ENCODE results near the gene P4HA1. TPM values are rescaled to one million over a fixed set of nuclear protein-coding genes. Genes with fewer than 3 reads are reported as not detected.
"Not testable (repeated sequence)": the region's sequence is repeated elsewhere in the genome, so short reads cannot be mapped to it uniquely, and the experiment has no call there.

P4HA1 gene
- polyA plus RNA-seq, 4 donors = 2.7 to 32.5 (median 6.8) TPM

DNA sequence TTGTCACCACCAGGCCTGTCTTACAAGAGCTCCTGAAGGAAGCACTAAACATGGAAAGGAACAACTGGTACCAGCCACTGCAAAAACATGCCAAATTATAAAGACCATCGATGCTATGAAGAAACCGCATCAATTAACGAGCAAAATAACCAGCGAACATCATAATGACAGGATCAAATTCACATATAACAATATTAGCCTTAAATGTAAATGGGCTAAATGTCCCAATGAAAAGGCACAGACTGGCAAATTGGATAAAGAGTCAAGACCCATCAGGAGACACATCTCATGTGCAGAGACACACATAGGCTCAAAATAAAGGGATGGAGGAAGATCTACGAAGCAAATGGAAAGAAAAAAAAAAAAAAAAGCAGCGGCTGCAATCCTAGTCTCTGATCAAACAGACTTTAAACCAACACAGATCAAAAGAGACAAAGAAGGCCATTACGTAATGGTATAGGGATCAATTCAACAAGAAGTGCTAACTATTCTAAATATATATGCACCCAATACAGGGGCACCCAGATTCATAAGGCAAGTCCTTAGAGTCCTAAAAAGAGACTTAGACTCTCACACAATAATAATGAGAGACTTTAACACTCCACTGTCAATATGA is 73.1 kb downstream of the P4HA1 start:
- not testable (repeated sequence) for H3K4me3 ChIP-seq (ENCODE audit: low read depth in 1 of 3, low read length in 3 of 3); H3K9me3 ChIP-seq (ENCODE audit: control insufficient read depth in 2 of 2, insufficient read depth in 1 of 2, low read depth in 1 of 2, low read length in 1 of 2); H3K27ac ChIP-seq (ENCODE audit: low read depth in 1 of 3, low read length in 2 of 3); DNase-seq; H3K27me3 ChIP-seq (ENCODE audit: control insufficient read depth in 3 of 3, insufficient read depth in 3 of 3, low read length in 3 of 3); FAIRE-seq; H3K4me1 ChIP-seq (ENCODE audit: control insufficient read depth in 3 of 3, insufficient read depth in 2 of 3, low read depth in 1 of 3, low read length in 2 of 3)
- WGBS, 3 donors = 95 to 98% (median 95%) methylated on average over 7 of the region's 7 CpGs
- H3K36me3 ChIP-seq (ENCODE audit: control insufficient read depth in 3 of 3, insufficient read depth in 2 of 3, low read depth in 1 of 3, low read length in 3 of 3) = peaks cover 0 to 17% (median 2%) of the 10 kb centered on the region in 3 donors

DNA sequence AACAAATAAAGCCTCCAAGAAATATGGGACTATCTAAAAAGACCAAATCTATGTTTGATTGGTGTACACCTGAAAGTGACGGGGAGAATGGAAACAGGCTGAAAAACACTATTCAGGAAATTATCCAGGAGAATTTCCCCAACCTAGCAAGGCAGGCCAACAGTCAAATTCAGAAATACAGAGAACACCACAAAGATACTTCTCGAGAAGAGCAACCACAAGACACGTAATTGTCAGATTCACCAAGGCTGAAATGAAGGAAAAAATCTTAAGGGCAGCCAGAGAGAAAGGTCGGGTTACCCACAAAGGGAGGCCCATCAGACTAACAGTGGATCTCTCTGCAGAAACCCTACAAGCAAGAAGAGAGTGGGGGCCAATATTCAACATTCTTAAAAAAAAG is 73.7 kb downstream of the P4HA1 start:
- not testable (repeated sequence) for H3K27me3 ChIP-seq (ENCODE audit: control insufficient read depth in 3 of 3, insufficient read depth in 3 of 3, low read length in 3 of 3); H3K4me1 ChIP-seq (ENCODE audit: control insufficient read depth in 3 of 3, insufficient read depth in 2 of 3, low read depth in 1 of 3, low read length in 2 of 3); DNase-seq; H3K9me3 ChIP-seq (ENCODE audit: control insufficient read depth in 2 of 2, insufficient read depth in 1 of 2, low read depth in 1 of 2, low read length in 1 of 2); H3K4me3 ChIP-seq (ENCODE audit: low read depth in 1 of 3, low read length in 3 of 3); FAIRE-seq; H3K27ac ChIP-seq (ENCODE audit: low read depth in 1 of 3, low read length in 2 of 3)
- 77 to 86% (median 82%) methylated on average over 4 of the region's 4 CpGs for WGBS, 3 donors
- H3K36me3 ChIP-seq (ENCODE audit: control insufficient read depth in 3 of 3, insufficient read depth in 2 of 3, low read depth in 1 of 3, low read length in 3 of 3) = peaks cover 0 to 20% (median 1%) of the 10 kb centered on the region in 3 donors

DNA sequence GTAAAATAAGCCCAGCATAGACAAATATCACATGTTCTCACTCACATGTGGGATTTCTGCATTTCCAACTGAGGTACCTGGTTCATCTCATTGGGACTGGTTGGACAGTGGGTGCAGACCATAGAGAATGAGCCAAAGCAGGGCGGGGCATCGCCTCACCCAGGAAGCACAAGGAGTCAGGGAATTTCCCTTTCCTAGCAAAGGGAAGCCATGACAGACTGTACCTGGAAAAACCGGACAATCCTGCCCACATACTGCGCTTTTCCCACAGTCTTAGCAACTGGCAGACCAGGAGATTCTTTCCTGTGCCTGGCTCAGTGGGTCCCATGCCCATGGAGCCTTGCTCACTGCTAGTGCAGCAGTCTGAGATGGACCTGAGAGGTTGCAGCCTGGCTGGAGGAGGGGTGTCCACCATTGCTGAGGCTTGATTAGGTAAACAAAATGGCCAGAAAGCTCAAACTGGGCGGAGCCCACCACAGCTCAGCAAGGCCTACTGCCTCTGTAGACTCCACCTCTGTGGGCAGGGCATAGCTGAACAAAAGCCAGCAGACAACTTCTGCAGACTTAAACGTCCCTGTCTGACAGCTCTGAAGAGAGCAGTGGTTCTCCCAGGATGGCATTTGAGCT is 75.0 kb downstream of the P4HA1 start:
- not testable (repeated sequence) for H3K27ac ChIP-seq (ENCODE audit: low read depth in 1 of 3, low read length in 2 of 3); H3K9me3 ChIP-seq (ENCODE audit: control insufficient read depth in 2 of 2, insufficient read depth in 1 of 2, low read depth in 1 of 2, low read length in 1 of 2); H3K27me3 ChIP-seq (ENCODE audit: control insufficient read depth in 3 of 3, insufficient read depth in 3 of 3, low read length in 3 of 3); H3K4me3 ChIP-seq (ENCODE audit: low read depth in 1 of 3, low read length in 3 of 3); H3K4me1 ChIP-seq (ENCODE audit: control insufficient read depth in 3 of 3, insufficient read depth in 2 of 3, low read depth in 1 of 3, low read length in 2 of 3); FAIRE-seq; DNase-seq
- H3K36me3 ChIP-seq (ENCODE audit: control insufficient read depth in 3 of 3, insufficient read depth in 2 of 3, low read depth in 1 of 3, low read length in 3 of 3) = peaks cover 0 to 22% (median 0%) of the 10 kb centered on the region in 3 donors
- WGBS, 3 donors = 86 to 92% (median 88%) methylated on average over 6 of the region's 6 CpGs

DNA sequence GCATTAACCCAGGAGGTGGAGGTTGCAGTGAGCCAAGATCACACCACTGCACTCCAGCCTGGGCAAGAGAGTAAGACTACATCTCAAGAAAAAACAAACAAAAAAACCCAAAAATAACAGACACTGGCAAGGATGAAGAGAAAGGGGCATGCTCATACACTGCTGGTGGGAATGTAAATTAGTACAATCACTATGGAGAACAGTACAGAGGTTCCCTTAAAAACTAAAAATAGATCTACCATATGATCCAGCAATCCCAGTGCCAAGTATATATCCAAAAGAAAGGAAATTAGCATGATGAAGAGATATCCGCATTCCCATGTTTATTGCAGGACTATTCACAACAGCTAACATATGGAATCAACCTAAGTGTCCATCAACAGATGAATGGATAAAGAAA is 75.6 kb downstream of the P4HA1 start:
- DNase-seq = no peak
- Histone ChIP-seq H3K36me3 (ENCODE audit: control insufficient read depth in 3 of 3, insufficient read depth in 2 of 3, low read depth in 1 of 3, low read length in 3 of 3) (peaks cover 0 to 27% (median 2%) of the 10 kb centered on the region in 3 donors), H3K27me3 (ENCODE audit: control insufficient read depth in 3 of 3, insufficient read depth in 3 of 3, low read length in 3 of 3) (no peaks in the 10 kb centered on the region), H3K9me3 (ENCODE audit: control insufficient read depth in 2 of 2, insufficient read depth in 1 of 2, low read depth in 1 of 2, low read length in 1 of 2) (peaks cover 0 to 3% of the 10 kb centered on the region in 2 donors), H3K4me3 (ENCODE audit: low read depth in 1 of 3, low read length in 3 of 3) (no peak overlapping the region), H3K27ac (ENCODE audit: low read depth in 1 of 3, low read length in 2 of 3) (no peak overlapping the region), H3K4me1 (ENCODE audit: control insufficient read depth in 3 of 3, insufficient read depth in 2 of 3, low read depth in 1 of 3, low read length in 2 of 3) (no peaks in the 10 kb centered on the region)
- 87 to 97% (median 93%) methylated on average over 1 of the region's 1 CpG for WGBS, 3 donors
- no peak for FAIRE-seq

DNA sequence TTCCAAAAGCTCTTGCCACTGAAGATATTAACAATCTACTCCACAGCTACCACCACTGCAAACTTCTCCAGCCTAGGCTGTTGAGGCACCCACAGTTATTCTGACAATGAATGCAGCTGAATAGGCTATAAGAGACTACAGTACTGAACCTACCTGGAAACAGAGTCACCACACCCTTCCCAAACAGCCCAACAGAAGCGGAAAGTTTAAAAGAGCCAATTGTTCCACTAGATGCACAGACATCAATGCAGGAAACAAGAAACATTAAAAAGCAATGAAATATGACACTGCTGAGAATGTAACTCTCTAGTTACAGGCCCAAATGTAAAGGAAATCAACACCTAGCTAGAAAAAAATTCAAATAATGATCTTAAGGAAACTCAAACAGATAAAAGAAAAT is 77.6 kb downstream of the P4HA1 start:
- Histone ChIP-seq H3K36me3 (ENCODE audit: control insufficient read depth in 3 of 3, insufficient read depth in 2 of 3, low read depth in 1 of 3, low read length in 3 of 3) (peaks cover 0 to 33% (median 2%) of the 10 kb centered on the region in 3 donors), H3K4me3 (ENCODE audit: low read depth in 1 of 3, low read length in 3 of 3) (no peak overlapping the region), H3K4me1 (ENCODE audit: control insufficient read depth in 3 of 3, insufficient read depth in 2 of 3, low read depth in 1 of 3, low read length in 2 of 3) (no peaks in the 10 kb centered on the region), H3K9me3 (ENCODE audit: control insufficient read depth in 2 of 2, insufficient read depth in 1 of 2, low read depth in 1 of 2, low read length in 1 of 2) (peaks cover 0 to 3% of the 10 kb centered on the region in 2 donors), H3K27ac (ENCODE audit: low read depth in 1 of 3, low read length in 2 of 3) (no peak overlapping the region), H3K27me3 (ENCODE audit: control insufficient read depth in 3 of 3, insufficient read depth in 3 of 3, low read length in 3 of 3) (no peaks in the 10 kb centered on the region)
- 94 to 100% (median 100%) methylated on average over 1 of the region's 1 CpG for WGBS, 3 donors
- DNase-seq (no peak), FAIRE-seq (no peak)

DNA sequence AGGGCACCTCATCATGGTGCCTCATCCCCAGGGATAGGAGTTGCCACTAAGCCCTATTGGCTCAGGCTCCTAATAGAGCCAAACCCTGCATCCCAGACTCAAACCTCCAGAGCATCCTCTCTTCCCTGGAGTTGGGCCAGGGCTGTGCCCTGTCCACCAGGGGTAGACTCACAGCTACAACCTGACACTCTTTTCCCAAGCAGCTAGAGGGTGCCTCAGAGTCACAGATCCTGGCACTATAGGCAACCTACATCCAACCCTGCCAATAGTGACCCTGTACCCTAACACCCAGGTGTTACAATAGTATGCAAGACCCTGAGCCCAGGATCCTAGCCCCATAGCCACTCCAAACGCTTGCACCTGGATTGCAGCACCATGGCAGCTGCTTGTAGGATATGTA is 78.0 kb downstream of the P4HA1 start:
- H3K4me3 ChIP-seq (ENCODE audit: low read depth in 1 of 3, low read length in 3 of 3) = no peak overlapping the region
- peaks cover 0 to 33% (median 2%) of the 10 kb centered on the region in 3 donors for H3K36me3 ChIP-seq (ENCODE audit: control insufficient read depth in 3 of 3, insufficient read depth in 2 of 3, low read depth in 1 of 3, low read length in 3 of 3)
- no peak for FAIRE-seq
- 97 to 100% (median 100%) methylated on average over 1 of the region's 1 CpG for WGBS, 3 donors
- no peaks in the 10 kb centered on the region for H3K4me1 ChIP-seq (ENCODE audit: control insufficient read depth in 3 of 3, insufficient read depth in 2 of 3, low read depth in 1 of 3, low read length in 2 of 3)
- no peak overlapping the region for H3K27ac ChIP-seq (ENCODE audit: low read depth in 1 of 3, low read length in 2 of 3)
- peaks cover 0 to 3% of the 10 kb centered on the region in 2 donors for H3K9me3 ChIP-seq (ENCODE audit: control insufficient read depth in 2 of 2, insufficient read depth in 1 of 2, low read depth in 1 of 2, low read length in 1 of 2)
- H3K27me3 ChIP-seq (ENCODE audit: control insufficient read depth in 3 of 3, insufficient read depth in 3 of 3, low read length in 3 of 3) = no peaks in the 10 kb centered on the region
- no peak for DNase-seq

DNA sequence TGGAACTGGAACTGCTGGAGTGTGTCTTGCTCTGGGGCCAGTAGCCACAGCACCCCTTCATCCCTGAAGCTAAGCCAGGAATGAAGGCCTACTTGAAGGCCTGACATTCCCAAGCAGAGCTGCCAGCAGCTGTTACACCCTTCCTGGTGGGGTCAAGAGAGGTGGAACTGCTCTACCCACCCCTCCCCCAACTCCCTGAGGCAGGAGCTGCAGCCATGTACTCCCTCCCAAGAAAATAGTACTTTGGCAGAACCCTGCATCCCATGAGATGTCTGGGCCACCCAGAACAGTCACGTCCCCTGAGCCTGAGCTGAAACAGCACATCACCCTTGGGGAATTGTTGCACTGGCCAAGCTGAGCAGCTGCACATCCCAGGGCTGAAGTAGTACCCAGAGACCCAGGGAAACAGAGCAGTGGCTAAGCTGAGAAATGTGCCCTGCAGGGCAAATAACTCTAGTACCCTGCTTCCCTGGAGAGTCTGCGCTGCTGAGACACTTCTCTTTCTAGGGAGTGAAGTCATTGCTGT is 78.6 kb downstream of the P4HA1 start:
- H3K4me3 ChIP-seq (ENCODE audit: low read depth in 1 of 3, low read length in 3 of 3) = no peak overlapping the region
- DNase-seq (no peak), FAIRE-seq (no peak)
- WGBS, 3 donors = 76 to 95% (median 91%) methylated on average over 2 of the region's 2 CpGs
- no peaks in the 10 kb centered on the region for H3K4me1 ChIP-seq (ENCODE audit: control insufficient read depth in 3 of 3, insufficient read depth in 2 of 3, low read depth in 1 of 3, low read length in 2 of 3)
- no peak overlapping the region for H3K27ac ChIP-seq (ENCODE audit: low read depth in 1 of 3, low read length in 2 of 3)
- H3K36me3 ChIP-seq (ENCODE audit: control insufficient read depth in 3 of 3, insufficient read depth in 2 of 3, low read depth in 1 of 3, low read length in 3 of 3) = peaks cover 4 to 37% (median 4%) of the 10 kb centered on the region in 3 donors
- H3K27me3 ChIP-seq (ENCODE audit: control insufficient read depth in 3 of 3, insufficient read depth in 3 of 3, low read length in 3 of 3) = no peaks in the 10 kb centered on the region
- H3K9me3 ChIP-seq (ENCODE audit: control insufficient read depth in 2 of 2, insufficient read depth in 1 of 2, low read depth in 1 of 2, low read length in 1 of 2) = peaks cover 0 to 3% of the 10 kb centered on the region in 2 donors

DNA sequence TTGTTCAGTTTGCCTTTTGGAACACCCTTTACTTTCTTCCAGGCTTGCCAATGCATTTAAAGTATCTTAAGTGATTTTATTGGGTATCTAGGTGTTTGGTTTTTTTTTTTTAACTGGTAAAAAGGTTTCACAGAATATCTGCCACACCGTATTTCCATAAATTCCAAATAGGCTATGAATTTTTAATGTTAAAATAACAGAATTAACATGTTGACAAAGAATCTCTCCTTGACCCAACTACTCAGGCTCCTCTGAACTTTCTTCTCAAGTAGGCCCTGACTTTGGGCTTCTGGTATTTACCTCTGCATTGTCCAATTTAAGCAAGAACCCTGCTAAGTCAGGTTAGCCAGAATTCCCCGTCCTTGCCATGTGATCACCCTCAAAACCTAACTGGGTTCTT is 80.9 kb downstream of the P4HA1 start:
- FAIRE-seq (no peak), DNase-seq (no peak)
- no peak overlapping the region for H3K4me3 ChIP-seq (ENCODE audit: low read depth in 1 of 3, low read length in 3 of 3)
- H3K36me3 ChIP-seq (ENCODE audit: control insufficient read depth in 3 of 3, insufficient read depth in 2 of 3, low read depth in 1 of 3, low read length in 3 of 3) = peaks cover 4 to 33% (median 5%) of the 10 kb centered on the region in 3 donors
- 93 to 98% (median 98%) methylated on average over 2 of the region's 2 CpGs for WGBS, 3 donors
- H3K27me3 ChIP-seq (ENCODE audit: control insufficient read depth in 3 of 3, insufficient read depth in 3 of 3, low read length in 3 of 3) = no peaks in the 10 kb centered on the region
- H3K9me3 ChIP-seq (ENCODE audit: control insufficient read depth in 2 of 2, insufficient read depth in 1 of 2, low read depth in 1 of 2, low read length in 1 of 2) = no peaks in the 10 kb centered on the region
- no peak overlapping the region for H3K27ac ChIP-seq (ENCODE audit: low read depth in 1 of 3, low read length in 2 of 3)
- H3K4me1 ChIP-seq (ENCODE audit: control insufficient read depth in 3 of 3, insufficient read depth in 2 of 3, low read depth in 1 of 3, low read length in 2 of 3) = no peaks in the 10 kb centered on the region
